H1 (cell line): ENCODE results near the gene CISH. TPM values are rescaled to one million over a fixed set of nuclear protein-coding genes. Genes with fewer than 3 reads are reported as not detected.

Experiments used
- ATF3 ChIP-seq: IDR thresholded peaks from 2 replicates; pipeline ENCODE4 v1.6.1; 2011; ENCODE audit warnings: low read depth, mild to moderate bottlenecking, low read length; ENCODE audit not compliant: insufficient read depth
- CHD7 ChIP-seq: fragments of 300-600 bp; sonication (generic); IDR thresholded peaks from 2 replicates; pipeline ENCODE4 v1.7.1; 2012; ENCODE audit warnings: low read length, moderate library complexity, mild to moderate bottlenecking, inconsistent platforms; ENCODE audit not compliant: insufficient replicate concordance
- CTCF ChIP-seq, 3 experiments: IDR thresholded peaks; 1 replicate in 2 of 3; 2 replicates in 1 of 3; pipeline versions ENCODE4 v1.5.1 to v1.6.1; 2011; ENCODE audit warnings: low read length in 3 of 3, mild to moderate bottlenecking in 3 of 3, inconsistent platforms in 2 of 3, low read depth in 1 of 3, moderate library complexity in 1 of 3; ENCODE audit not compliant: insufficient read depth in 1 of 3; ENCODE audit errors: control extremely low read depth in 1 of 3
- MAX ChIP-seq: IDR thresholded peaks from 2 replicates; pipeline ENCODE4 v1.6.1; 2012; ENCODE audit warnings: inconsistent platforms
- PHF8 ChIP-seq: fragments of 200-600 bp; sonication (generic); conservative IDR thresholded peaks from 2 replicates; pipeline ENCODE4 v1.7.1; 2012; ENCODE audit warnings: low read depth, mild to moderate bottlenecking, inconsistent platforms, low read length, moderate library complexity
- SIRT6 ChIP-seq: IDR thresholded peaks from one replicate; pipeline ENCODE4 v1.7.1; 2012; ENCODE audit warnings: low read length, inconsistent platforms
- TBP ChIP-seq: IDR thresholded peaks from 2 replicates; pipeline ENCODE4 v1.6.1; 2011; ENCODE audit warnings: low read depth, low read length, improper control_type of control experiment
- polyA plus RNA-seq, 7 experiments: library from polyadenylated mRNA; depleted of rRNA in 3 of 7; stranded (reverse) in 5 of 7; unstranded in 2 of 7; fragments of >200 nt in 5 of 7; fragments of 200-250 nt in 2 of 7; gene quantifications; 1 replicate in 5 of 7; 2 replicates in 1 of 7; 4 replicates in 1 of 7; pipeline versions ENCODE4 v1.2.1 to v1.2.3, GENCODE V29; 2011 to 2013; ENCODE audit warnings: missing spikeins in 2 of 7, mixed read lengths in 2 of 7
- total RNA-seq: library from RNA; stranded (reverse); fragmentation: NEBNext Ultra II Directional; extraction: Animal tissue kit (Norgen Biotek cat#: 25700); gene quantifications from 2 replicates; pipeline ENCODE4 v1.2.1, GENCODE V29; 2021

Gene CISH
- total and polyA plus RNA-seq, 2 of the 8 experiments (the other 6 are each of a cell fraction or from before 2014, with no cell fraction given): 1.9 to 2.2 TPM

- no peak for TF ChIP-seq CHD7
- TF ChIP-seq PHF8: no peak
- no peak for TF ChIP-seq ATF3
- TF ChIP-seq MAX: no peak
- no peak for TF ChIP-seq SIRT6
- no peak for TF ChIP-seq TBP
- TF ChIP-seq CTCF (IDR thresholded peaks at IDR 0.05; ENCODE audit: control extremely low read depth in 1 of 3, insufficient read depth in 1 of 3, low read depth in 1 of 3, low read length in 3 of 3): no peak
These were observed 54.5 kb downstream of the CISH start (continued) for GRCh38 chr3:50557106-50557505.
